HepG2 (cell line): ENCODE data around the gene ALDH3A2. TPM values are rescaled to one million over a fixed set of nuclear protein-coding genes. Genes with fewer than 3 reads are reported as not detected.

Experiments used
- FOXC1 ChIP-seq: sonication (generic); formaldehyde crosslinking; IDR thresholded peaks from 2 replicates; pipeline ENCODE4 v1.8.0; 2022; ENCODE audit warnings: mild to moderate bottlenecking, missing genetic modification reagents, borderline replicate concordance
- GPN1 ChIP-seq: sonication (generic); formaldehyde crosslinking; IDR thresholded peaks from 2 replicates; pipeline ENCODE4 v1.5.1; 2020; ENCODE audit warnings: missing genetic modification reagents, borderline replicate concordance
- GRHL1 ChIP-seq: sonication (generic); formaldehyde crosslinking; conservative IDR thresholded peaks from 2 replicates; pipeline ENCODE4 v1.8.0; 2022; ENCODE audit warnings: missing genetic modification reagents
- HDAC2 ChIP-seq: sonication (generic); formaldehyde crosslinking; IDR thresholded peaks from 2 replicates; pipeline ENCODE4 v1.4.0; 2020; ENCODE audit warnings: missing genetic modification reagents
- KDM4B ChIP-seq: sonication (generic); formaldehyde crosslinking; IDR thresholded peaks from 2 replicates; pipeline ENCODE4 v1.4.0; 2020; ENCODE audit warnings: missing genetic modification reagents
- MAX ChIP-seq: IDR thresholded peaks from 2 replicates; pipeline ENCODE4 v1.6.1; 2012; ENCODE audit warnings: inconsistent platforms
- NR2C2 ChIP-seq: sonication (generic); formaldehyde crosslinking; IDR thresholded peaks from 2 replicates; pipeline ENCODE4 v1.4.0; 2020; ENCODE audit warnings: missing genetic modification reagents, mild to moderate bottlenecking, moderate library complexity, borderline replicate concordance
- PAF1 ChIP-seq: IDR thresholded peaks from 2 replicates; pipeline ENCODE4 v1.6.1; 2016; ENCODE audit warnings: missing genetic modification reagents, missing compliant biosample characterization
- PAXIP1 ChIP-seq: sonication (generic); formaldehyde crosslinking; conservative IDR thresholded peaks from 2 replicates; pipeline ENCODE4 v1.4.0; 2020; ENCODE audit warnings: mild to moderate bottlenecking, missing genetic modification reagents, moderate library complexity
- SMARCC2 ChIP-seq: fragments of 450-650 bp; IDR thresholded peaks from 2 replicates; pipeline ENCODE4 v1.6.1; 2017; ENCODE audit warnings: antibody characterized with exemption, mild to moderate bottlenecking
- SNAPC2 ChIP-seq: sonication (generic); formaldehyde crosslinking; IDR thresholded peaks from 2 replicates; pipeline ENCODE4 v1.8.1; 2022; ENCODE audit warnings: mild to moderate bottlenecking, missing genetic modification reagents
- TFE3 ChIP-seq: IDR thresholded peaks from 2 replicates; pipeline ENCODE4 v1.6.1; 2016
- THAP9 ChIP-seq: sonication (generic); formaldehyde crosslinking; IDR thresholded peaks from 2 replicates; pipeline ENCODE4; 2020; ENCODE audit warnings: missing genetic modification reagents, mild to moderate bottlenecking, borderline replicate concordance
- ZBTB34 ChIP-seq: sonication (generic); formaldehyde crosslinking; IDR thresholded peaks from 2 replicates; pipeline ENCODE4 v1.8.0; 2022; ENCODE audit warnings: mild to moderate bottlenecking, missing genetic modification reagents
- ZNF17 ChIP-seq: sonication (generic); formaldehyde crosslinking; IDR thresholded peaks from 2 replicates; pipeline ENCODE4 v1.5.0; 2020; ENCODE audit warnings: mild to moderate bottlenecking, missing genetic modification reagents
- ZNF496 ChIP-seq: sonication (generic); formaldehyde crosslinking; IDR thresholded peaks from 2 replicates; pipeline ENCODE4 v1.8.1; 2023; ENCODE audit warnings: mild to moderate bottlenecking, moderate library complexity, missing genetic modification reagents; ENCODE audit not compliant: insufficient replicate concordance
- ZNF564 ChIP-seq: sonication (generic); formaldehyde crosslinking; IDR thresholded peaks from 2 replicates; pipeline ENCODE4 v1.8.1; 2023; ENCODE audit warnings: mild to moderate bottlenecking, missing genetic modification reagents
- polyA plus RNA-seq, 8 experiments: library from polyadenylated mRNA; depleted of rRNA in 3 of 8; stranded (reverse) in 7 of 8; unstranded in 1 of 8; fragments of >200 nt; fragmentation: Illumina TruSeq in 4 of 8; extraction: Trizol in 4 of 8; gene quantifications; 2 replicates each; pipeline versions ENCODE4 v1.2.1 to v1.2.3, GENCODE V29; 2011 to 2016; ENCODE audit warnings: low read depth in 4 of 8, missing spikeins in 1 of 8, mixed read lengths in 1 of 8; ENCODE audit not compliant: insufficient read depth in 1 of 8
- total RNA-seq, 5 experiments: library from RNA; depleted of rRNA; stranded (reverse); fragments of >200 nt; fragmentation: Illumina TruSeq; extraction: Trizol; gene quantifications; 2 replicates each; pipeline ENCODE4 v1.2.3, GENCODE V29; 2016; ENCODE audit warnings: low read depth in 1 of 5

The ALDH3A2 gene
- total and polyA plus RNA-seq, 2 of the 13 experiments (the other 11 are each of a cell fraction or from before 2014, with no cell fraction given) = 80.8 to 180 TPM

GRCh38 chr17:19647697-19648474, 665 bp upstream of the ALDH3A2 start (continued):
- TF ChIP-seq ZBTB34 (CRISPR knock-in tag) (no peak), FOXC1 (no peak), NR2C2 (CRISPR knock-in tag) (no peak), TFE3 (CRISPR knock-in tag) (no peak), ZNF564 (CRISPR knock-in tag) (no peak), GPN1 (CRISPR knock-in tag) (no peak), THAP9 (CRISPR knock-in tag) (no peak), ZNF496 (CRISPR knock-in tag) (no peak), MAX (0 out of 2 replicates have a peak, but pooled peaks have one; percentile 25), PAXIP1 (CRISPR knock-in tag) (no peak), ZNF17 (CRISPR knock-in tag) (no peak), PAF1 (CRISPR knock-in tag) (no peak), SNAPC2 (CRISPR knock-in tag) (no peak), SMARCC2 (no peak), KDM4B (CRISPR knock-in tag) (no peak), HDAC2 (CRISPR knock-in tag) (no peak), GRHL1 (CRISPR knock-in tag) (no peak)
